A549 (cell line): ENCODE results near the gene SATL1. TPM values are rescaled to one million over a fixed set of nuclear protein-coding genes. Genes with fewer than 3 reads are reported as not detected.

Experiments used
- ATAC-seq, 2 experiments: fragments of 200-7000 bp in 1 of 2; fragments of >200 bp in 1 of 2; cut with Nextera tagmentation in 1 of 2; cut with Tn5 transposase in 1 of 2; 3 replicates each; pipeline versions ENCODE4 v1.8.0 to v1.9.1; 2018 to 2020; ENCODE audit warnings: mild to moderate bottlenecking in 1 of 2, moderate library complexity in 1 of 2
- CTCF ChIA-PET: fragments of 300-600 bp; sonication (Branson Sonifier 250); formaldehyde crosslinking; extraction: SDS; loops from one replicate; lab custom pipeline; 2021; ENCODE audit warnings: antibody characterized with exemption, inconsistent platforms; lab: Yijun Ruan, JAX
- POLR2A ChIA-PET: fragments of 350-600 bp; formaldehyde crosslinking; extraction: SDS; loops from one replicate; lab custom pipeline; 2021; ENCODE audit warnings: antibody characterized with exemption, inconsistent platforms; lab: Yijun Ruan, JAX
- DNase-seq, 2 experiments: peaks; one replicate each; pipeline versions ENCODE4 v3.0.0 to v3.0.0-alpha.2; 2011 to 2016; ENCODE audit warnings: low read depth in 1 of 2, low spot score in 1 of 2
- FAIRE-seq: peaks from 2 replicates; lab custom pipeline; 2011; peaks lifted over from hg19 to GRCh38; lab: Jason Lieb, UNC
- H3K27ac ChIP-seq, 2 experiments: fragments of >200 bp; sonication (Bioruptor Twin); formaldehyde crosslinking; 3 replicates each; pipeline ENCODE4 v1.5.1; 2016 to 2017
- H3K4me1 ChIP-seq: fragments of >200 bp; sonication (Bioruptor Twin); formaldehyde crosslinking; 3 replicates; pipeline ENCODE4 v1.6.1; 2016
- H3K4me2 ChIP-seq: fragments of >200 bp; sonication (Bioruptor Twin); formaldehyde crosslinking; 3 replicates; pipeline ENCODE4 v1.6.1; 2016
- H3K4me3 ChIP-seq: fragments of >200 bp; sonication (Bioruptor Twin); formaldehyde crosslinking; 3 replicates; pipeline ENCODE4 v1.5.1; 2016
- H3K9me3 ChIP-seq: fragments of >200 bp; sonication (Bioruptor Twin); formaldehyde crosslinking; 3 replicates; pipeline ENCODE4 v1.6.1; 2016
- CBX2 ChIP-seq: fragments of 200-600 bp; sonication (generic); IDR thresholded peaks from 2 replicates; pipeline ENCODE4 v1.6.1; 2016; ENCODE audit warnings: low read depth, mild to moderate bottlenecking, borderline replicate concordance
- CBX8 ChIP-seq: fragments of 200-600 bp; sonication (generic); IDR thresholded peaks from 2 replicates; pipeline ENCODE4 v1.6.1; 2016
- EHMT2 ChIP-seq: fragments of 200-600 bp; sonication (generic); IDR thresholded peaks from 2 replicates; pipeline ENCODE4 v1.6.1; 2016; ENCODE audit warnings: antibody characterized with exemption, low read depth, mild to moderate bottlenecking, moderate library complexity
- ELK1 ChIP-seq: fragments of 150-350 bp; IDR thresholded peaks from 2 replicates; pipeline ENCODE4 v1.6.1; 2014; ENCODE audit warnings: low read depth, mild to moderate bottlenecking, low read length
- ESRRA ChIP-seq: fragments of 150-350 bp; IDR thresholded peaks from 2 replicates; pipeline ENCODE4 v1.6.1; 2014; ENCODE audit warnings: mild to moderate bottlenecking, low read length, borderline replicate concordance
- FOXS1 ChIP-seq: fragments of 250-450 bp; sonication (Bioruptor Pico); IDR thresholded peaks from 2 replicates; pipeline ENCODE4 v1.5.0; 2020; ENCODE audit warnings: mild to moderate bottlenecking, moderate library complexity
- GATA3 ChIP-seq: IDR thresholded peaks from 2 replicates; pipeline ENCODE4 v1.6.1; 2012; ENCODE audit warnings: borderline replicate concordance
- HES2 ChIP-seq: fragments of >200 bp; sonication (Bioruptor Twin); formaldehyde crosslinking; IDR thresholded peaks from 2 replicates; pipeline ENCODE4 v1.6.1; 2016
- HOXA7 ChIP-seq: fragments of 250-450 bp; sonication (Bioruptor Pico); IDR thresholded peaks from 2 replicates; pipeline ENCODE4 v1.5.0; 2020; ENCODE audit warnings: mild to moderate bottlenecking, moderate library complexity
- HOXB13 ChIP-seq: fragments of 250-450 bp; sonication (Bioruptor Pico); IDR thresholded peaks from 2 replicates; pipeline ENCODE4 v1.5.0; 2020; ENCODE audit warnings: low read depth, mild to moderate bottlenecking, moderate library complexity
- HOXB5 ChIP-seq: fragments of 250-450 bp; sonication (Bioruptor Pico); IDR thresholded peaks from 2 replicates; pipeline ENCODE4 v1.5.0; 2020; ENCODE audit warnings: mild to moderate bottlenecking, moderate library complexity
- JUN ChIP-seq, 2 experiments: fragments of >200 bp; sonication (Bioruptor Twin); formaldehyde crosslinking; IDR thresholded peaks; 2 replicates in 1 of 2; 3 replicates in 1 of 2; pipeline ENCODE4 v1.6.1; 2016 to 2017
- JUNB ChIP-seq: fragments of >200 bp; sonication (Bioruptor Twin); formaldehyde crosslinking; IDR thresholded peaks from 2 replicates; pipeline ENCODE4 v1.6.1; 2016
- KDM1A ChIP-seq: fragments of 200-600 bp; sonication (generic); IDR thresholded peaks from 2 replicates; pipeline ENCODE4 v1.6.1; 2016; ENCODE audit warnings: low read depth, mild to moderate bottlenecking
- MAZ ChIP-seq: fragments of 150-350 bp; IDR thresholded peaks from 2 replicates; pipeline ENCODE4 v1.6.1; 2014; ENCODE audit warnings: antibody characterized with exemption, low read depth, low read length, borderline replicate concordance
- MYC ChIP-seq: IDR thresholded peaks from 2 replicates; pipeline ENCODE4 v1.6.1; 2012; ENCODE audit warnings: mild to moderate bottlenecking, inconsistent platforms, low read length, improper control_type of control experiment, borderline replicate concordance
- NR3C1 ChIP-seq: fragments of >200 bp; sonication (Bioruptor Twin); formaldehyde crosslinking; IDR thresholded peaks from 3 replicates; pipeline ENCODE4 v1.6.1; 2017
- PHF8 ChIP-seq: fragments of 200-600 bp; sonication (generic); IDR thresholded peaks from 2 replicates; pipeline ENCODE4 v1.6.1; 2016; ENCODE audit warnings: low read depth, mild to moderate bottlenecking, antibody characterized with exemption, moderate library complexity, borderline replicate concordance
- POLR2AphosphoS2 ChIP-seq: conservative IDR thresholded peaks from 2 replicates; pipeline ENCODE4 v1.6.1; 2012; ENCODE audit warnings: low read length, improper control_type of control experiment, inconsistent platforms
- RAD21 ChIP-seq, 2 experiments: fragments of >200 bp in 1 of 2; sonication (Bioruptor Twin) in 1 of 2; formaldehyde crosslinking in 1 of 2; IDR thresholded peaks in 1 of 2; conservative IDR thresholded peaks in 1 of 2; 2 replicates in 1 of 2; 3 replicates in 1 of 2; pipeline ENCODE4 v1.6.1; 2012 to 2018; ENCODE audit warnings: inconsistent platforms in 1 of 2
- RARB ChIP-seq: fragments of 250-450 bp; sonication (Bioruptor Pico); IDR thresholded peaks from 2 replicates; pipeline ENCODE4 v1.8.0; 2021; ENCODE audit warnings: mild to moderate bottlenecking, moderate library complexity
- RNF2 ChIP-seq: fragments of 200-600 bp; sonication (generic); IDR thresholded peaks from 2 replicates; pipeline ENCODE4 v1.6.1; 2016; ENCODE audit warnings: low read depth, mild to moderate bottlenecking, antibody characterized with exemption, moderate library complexity, borderline replicate concordance
- SMC3 ChIP-seq: fragments of >200 bp; sonication (Bioruptor Twin); formaldehyde crosslinking; IDR thresholded peaks from 3 replicates; pipeline ENCODE4 v1.6.1; 2018; ENCODE audit warnings: inconsistent platforms
- TFCP2L1 ChIP-seq: fragments of 250-450 bp; sonication (Bioruptor Pico); IDR thresholded peaks from 2 replicates; pipeline ENCODE4 v1.5.0; 2021; ENCODE audit warnings: mild to moderate bottlenecking
- ZC3H11A ChIP-seq: fragments of 450-650 bp; IDR thresholded peaks from 2 replicates; pipeline ENCODE4 v1.6.1; 2014; ENCODE audit warnings: antibody characterized with exemption, mild to moderate bottlenecking
- ZFP36 ChIP-seq: fragments of 450-650 bp; IDR thresholded peaks from 2 replicates; pipeline ENCODE4 v1.6.1; 2014; ENCODE audit warnings: borderline replicate concordance; ENCODE audit not compliant: partially characterized antibody
- ZNF302 ChIP-seq: fragments of 250-450 bp; sonication (Bioruptor Pico); IDR thresholded peaks from 2 replicates; pipeline ENCODE4 v1.9.0; 2021; ENCODE audit warnings: inconsistent platforms, mild to moderate bottlenecking, moderate library complexity
- WGBS: methylation state at CpG from one replicate; pipeline ENCODE4 v1.1.6; 2017; ENCODE audit errors: missing lambda C conversion rate; 5-methylcytosine and 5-hydroxymethylcytosine counted together
- polyA plus RNA-seq, 4 experiments: library from polyadenylated mRNA; depleted of rRNA in 3 of 4; stranded (reverse); fragments of >200 nt; fragmentation: RNase III in 1 of 4; extraction: RNeasy Plus Mini Kit Qiagen cat#74134 plus additional on column Dnase treatment in 1 of 4; gene quantifications; 2 replicates in 3 of 4; 3 replicates in 1 of 4; pipeline ENCODE4 v1.2.3, GENCODE V29; 2011 to 2017
- TF ChIP-seq, protein P1 (sequence below): fragments of >200 bp; sonication (Bioruptor Twin); formaldehyde crosslinking; IDR thresholded peaks from 3 replicates; pipeline ENCODE4 v1.5.1; 2016
- TF ChIP-seq, protein P2 (sequence below): fragments of 250-450 bp; sonication (Bioruptor Pico); IDR thresholded peaks from 2 replicates; pipeline ENCODE4 v1.5.0; 2021; ENCODE audit warnings: mild to moderate bottlenecking, moderate library complexity, borderline replicate concordance
- TF ChIP-seq, protein P3 (sequence below): IDR thresholded peaks from 2 replicates; pipeline ENCODE4 v1.6.1; 2012
- TF ChIP-seq, protein P4 (sequence below): IDR thresholded peaks from 2 replicates; pipeline ENCODE4 v1.6.1; 2012

Gene SATL1
- polyA plus RNA-seq, 2 of the 4 experiments (the other 2 are of a cell fraction), result 0.03 to 0.06 TPM

- TF ChIP-seq HOXA7 (no peak), HOXB5 (CRISPR knock-in tag) (no peak), FOXS1 (no peak)
- Histone ChIP-seq H3K4me1 (no peaks in the 10 kb centered on the region), H3K4me2 (no peak overlapping the region), H3K4me3 (no peak overlapping the region), H3K9me3 (no peaks in the 10 kb centered on the region), H3K27ac (no peak overlapping the region)
- FAIRE-seq (no peak), ATAC-seq (no peak), DNase-seq (no peak)
- ChIA-PET CTCF (no interaction called here), POLR2A (no interaction called here)
- 30% methylated on average over 1 of the region's 1 CpG for whole genome bisulfite sequencing
Measured at GRCh38 chrX:85215946-85216345, 27.6 kb downstream of the SATL1 start.

DNA sequence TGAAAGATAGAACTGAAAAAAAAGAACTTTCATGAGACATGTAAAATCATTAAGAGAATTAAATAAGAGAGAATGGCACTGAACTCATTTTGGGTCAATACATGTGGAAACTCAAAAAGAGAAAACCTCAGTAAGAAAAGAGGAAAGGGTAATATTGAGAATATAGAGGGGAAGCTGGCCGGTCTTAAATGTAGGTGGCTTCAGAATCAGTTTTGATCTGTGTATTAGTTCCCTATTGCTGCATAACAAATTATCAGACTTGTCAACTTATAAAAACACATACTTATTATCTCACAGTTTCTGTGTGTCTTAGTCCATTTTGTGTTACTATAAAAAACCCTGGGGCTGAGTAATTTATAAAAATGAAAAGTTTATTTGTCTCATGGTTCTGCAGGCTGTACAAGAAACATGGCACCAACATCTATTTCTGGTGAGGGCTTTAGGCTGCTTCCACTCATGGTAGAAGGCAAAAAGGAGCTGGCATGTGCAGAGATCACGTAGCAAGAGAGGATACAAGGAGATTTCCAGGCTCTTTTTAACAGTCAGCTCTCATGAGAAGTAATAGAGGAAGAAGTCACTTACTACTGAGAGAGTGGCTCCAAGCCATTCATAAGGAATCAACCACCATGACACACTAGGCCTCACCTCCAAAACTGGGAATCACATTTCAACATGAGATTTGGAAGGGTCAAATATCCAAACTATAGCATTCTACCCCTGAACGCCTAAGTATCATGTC is 29.6 kb downstream of the SATL1 start:
- ATAC-seq (no peak), DNase-seq (no peak), FAIRE-seq (no peak)
- ChIA-PET CTCF (no interaction called here), POLR2A (no interaction called here)
- Histone ChIP-seq H3K9me3 (no peaks in the 10 kb centered on the region), H3K4me1 (no peaks in the 10 kb centered on the region), H3K4me2 (no peak overlapping the region), H3K4me3 (no peak overlapping the region), H3K27ac (no peak overlapping the region)
- WGBS, result 42% methylated on average over 3 of the region's 3 CpGs
- TF ChIP-seq, protein P1, sequence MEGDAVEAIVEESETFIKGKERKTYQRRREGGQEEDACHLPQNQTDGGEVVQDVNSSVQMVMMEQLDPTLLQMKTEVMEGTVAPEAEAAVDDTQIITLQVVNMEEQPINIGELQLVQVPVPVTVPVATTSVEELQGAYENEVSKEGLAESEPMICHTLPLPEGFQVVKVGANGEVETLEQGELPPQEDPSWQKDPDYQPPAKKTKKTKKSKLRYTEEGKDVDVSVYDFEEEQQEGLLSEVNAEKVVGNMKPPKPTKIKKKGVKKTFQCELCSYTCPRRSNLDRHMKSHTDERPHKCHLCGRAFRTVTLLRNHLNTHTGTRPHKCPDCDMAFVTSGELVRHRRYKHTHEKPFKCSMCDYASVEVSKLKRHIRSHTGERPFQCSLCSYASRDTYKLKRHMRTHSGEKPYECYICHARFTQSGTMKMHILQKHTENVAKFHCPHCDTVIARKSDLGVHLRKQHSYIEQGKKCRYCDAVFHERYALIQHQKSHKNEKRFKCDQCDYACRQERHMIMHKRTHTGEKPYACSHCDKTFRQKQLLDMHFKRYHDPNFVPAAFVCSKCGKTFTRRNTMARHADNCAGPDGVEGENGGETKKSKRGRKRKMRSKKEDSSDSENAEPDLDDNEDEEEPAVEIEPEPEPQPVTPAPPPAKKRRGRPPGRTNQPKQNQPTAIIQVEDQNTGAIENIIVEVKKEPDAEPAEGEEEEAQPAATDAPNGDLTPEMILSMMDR, result no peak
- TF ChIP-seq RARB (CRISPR knock-in tag) (no peak), ZFP36 (no peak), SMC3 (no peak), PHF8 (no peak), RNF2 (no peak), NR3C1 (no peak), ESRRA (no peak), FOXS1 (no peak), POLR2AphosphoS2 (no peak), KDM1A (no peak), ZNF302 (CRISPR knock-in tag) (no peak), CBX8 (no peak), MAZ (no peak), JUN (IDR thresholded peaks at IDR 0.05) (no peak), HOXA7 (no peak), TFCP2L1 (CRISPR knock-in tag) (no peak)
- TF ChIP-seq, protein P2, sequence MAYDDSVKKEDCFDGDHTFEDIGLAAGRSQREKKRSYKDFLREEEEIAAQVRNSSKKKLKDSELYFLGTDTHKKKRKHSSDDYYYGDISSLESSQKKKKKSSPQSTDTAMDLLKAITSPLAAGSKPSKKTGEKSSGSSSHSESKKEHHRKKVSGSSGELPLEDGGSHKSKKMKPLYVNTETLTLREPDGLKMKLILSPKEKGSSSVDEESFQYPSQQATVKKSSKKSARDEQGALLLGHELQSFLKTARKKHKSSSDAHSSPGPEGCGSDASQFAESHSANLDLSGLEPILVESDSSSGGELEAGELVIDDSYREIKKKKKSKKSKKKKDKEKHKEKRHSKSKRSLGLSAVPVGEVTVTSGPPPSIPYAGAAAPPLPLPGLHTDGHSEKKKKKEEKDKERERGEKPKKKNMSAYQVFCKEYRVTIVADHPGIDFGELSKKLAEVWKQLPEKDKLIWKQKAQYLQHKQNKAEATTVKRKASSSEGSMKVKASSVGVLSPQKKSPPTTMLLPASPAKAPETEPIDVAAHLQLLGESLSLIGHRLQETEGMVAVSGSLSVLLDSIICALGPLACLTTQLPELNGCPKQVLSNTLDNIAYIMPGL, result no peak
- TF ChIP-seq, protein P3, sequence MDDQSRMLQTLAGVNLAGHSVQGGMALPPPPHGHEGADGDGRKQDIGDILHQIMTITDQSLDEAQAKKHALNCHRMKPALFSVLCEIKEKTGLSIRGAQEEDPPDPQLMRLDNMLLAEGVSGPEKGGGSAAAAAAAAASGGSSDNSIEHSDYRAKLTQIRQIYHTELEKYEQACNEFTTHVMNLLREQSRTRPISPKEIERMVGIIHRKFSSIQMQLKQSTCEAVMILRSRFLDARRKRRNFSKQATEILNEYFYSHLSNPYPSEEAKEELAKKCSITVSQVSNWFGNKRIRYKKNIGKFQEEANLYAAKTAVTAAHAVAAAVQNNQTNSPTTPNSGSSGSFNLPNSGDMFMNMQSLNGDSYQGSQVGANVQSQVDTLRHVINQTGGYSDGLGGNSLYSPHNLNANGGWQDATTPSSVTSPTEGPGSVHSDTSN, result no peak

DNA sequence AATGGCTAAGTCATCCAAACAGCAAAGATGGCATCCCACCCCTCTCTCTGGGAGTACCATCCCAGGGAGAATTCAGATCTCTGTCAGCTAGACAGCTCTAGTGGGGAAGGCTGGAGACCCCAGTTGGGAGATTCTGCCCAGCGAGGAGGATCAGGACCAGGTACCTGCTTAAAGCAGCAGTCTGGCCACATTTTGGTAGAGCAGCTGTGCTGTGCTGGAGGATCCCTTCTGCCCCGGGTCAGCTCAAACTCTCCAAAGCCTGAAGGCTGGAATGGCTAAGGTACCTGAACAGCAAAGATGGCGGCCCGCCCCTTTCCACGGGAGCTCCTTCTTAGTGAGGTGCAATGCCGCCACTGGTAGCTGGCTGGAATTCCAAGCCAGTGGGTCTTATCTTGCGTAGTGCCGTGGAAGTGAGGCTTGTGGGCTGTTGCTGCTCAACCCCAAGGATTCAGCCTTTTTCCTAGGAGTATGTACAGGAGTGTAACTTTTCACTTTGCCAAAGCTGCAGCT is 40.1 kb downstream of the SATL1 start:
- POLR2A ChIA-PET, result no interaction called here
- no peaks in the 10 kb centered on the region for H3K9me3 ChIP-seq
- no peak overlapping the region for H3K4me3 ChIP-seq
- no peaks in the 10 kb centered on the region for H3K4me1 ChIP-seq
- FAIRE-seq, result no peak
- no peak for ATAC-seq
- H3K27ac ChIP-seq, result no peak overlapping the region
- no peak for DNase-seq
- no peak overlapping the region for H3K4me2 ChIP-seq
- WGBS, result 57% methylated on average over 1 of the region's 8 CpGs
- CTCF ChIA-PET, result no interaction called here
- TF ChIP-seq ELK1 (no peak), ZC3H11A (no peak), GATA3 (no peak), HES2 (no peak), HOXB13 (no peak), MYC (no peak), EHMT2 (no peak), CBX2 (no peak), RAD21 (conservative IDR thresholded peaks at IDR 0.05 in 1 of 2, IDR thresholded peaks at IDR 0.05 in 1 of 2) (no peak), JUNB (no peak)
- TF ChIP-seq, protein P4, sequence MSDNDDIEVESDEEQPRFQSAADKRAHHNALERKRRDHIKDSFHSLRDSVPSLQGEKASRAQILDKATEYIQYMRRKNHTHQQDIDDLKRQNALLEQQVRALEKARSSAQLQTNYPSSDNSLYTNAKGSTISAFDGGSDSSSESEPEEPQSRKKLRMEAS, result no peak
